ENCODE measurements around the gene USP49.

DNA sequence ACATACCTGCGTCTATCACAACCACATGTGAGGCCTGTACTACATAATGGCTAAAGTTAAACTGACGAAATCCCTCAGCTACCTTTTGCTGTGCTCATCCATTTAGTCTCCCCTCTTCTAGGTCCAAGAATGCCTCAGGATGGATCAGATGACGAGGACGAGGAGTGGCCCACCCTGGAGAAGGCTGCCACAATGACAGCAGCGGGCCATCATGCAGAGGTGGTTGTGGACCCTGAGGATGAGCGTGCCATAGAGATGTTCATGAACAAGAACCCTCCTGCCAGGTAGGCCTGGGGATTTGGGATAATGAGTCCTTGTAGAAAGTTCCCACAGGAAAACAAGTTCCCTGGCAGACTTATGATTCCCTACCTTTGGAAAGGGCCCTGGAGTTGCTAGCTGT, 32.1 kb upstream of the USP49 start:
- TF ChIP-seq, protein P1, sequence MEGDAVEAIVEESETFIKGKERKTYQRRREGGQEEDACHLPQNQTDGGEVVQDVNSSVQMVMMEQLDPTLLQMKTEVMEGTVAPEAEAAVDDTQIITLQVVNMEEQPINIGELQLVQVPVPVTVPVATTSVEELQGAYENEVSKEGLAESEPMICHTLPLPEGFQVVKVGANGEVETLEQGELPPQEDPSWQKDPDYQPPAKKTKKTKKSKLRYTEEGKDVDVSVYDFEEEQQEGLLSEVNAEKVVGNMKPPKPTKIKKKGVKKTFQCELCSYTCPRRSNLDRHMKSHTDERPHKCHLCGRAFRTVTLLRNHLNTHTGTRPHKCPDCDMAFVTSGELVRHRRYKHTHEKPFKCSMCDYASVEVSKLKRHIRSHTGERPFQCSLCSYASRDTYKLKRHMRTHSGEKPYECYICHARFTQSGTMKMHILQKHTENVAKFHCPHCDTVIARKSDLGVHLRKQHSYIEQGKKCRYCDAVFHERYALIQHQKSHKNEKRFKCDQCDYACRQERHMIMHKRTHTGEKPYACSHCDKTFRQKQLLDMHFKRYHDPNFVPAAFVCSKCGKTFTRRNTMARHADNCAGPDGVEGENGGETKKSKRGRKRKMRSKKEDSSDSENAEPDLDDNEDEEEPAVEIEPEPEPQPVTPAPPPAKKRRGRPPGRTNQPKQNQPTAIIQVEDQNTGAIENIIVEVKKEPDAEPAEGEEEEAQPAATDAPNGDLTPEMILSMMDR (IDR thresholded peaks at IDR 0.05; ENCODE audit: low read depth, low read length) = no peak
- no peak for TF ChIP-seq EZH2phosphoT487 (IDR thresholded peaks at IDR 0.05; ENCODE audit: low read depth)
